ENCODE results near the gene SEC22A. TPM values are rescaled to one million over a fixed set of nuclear protein-coding genes. Genes with fewer than 3 reads are reported as not detected.

SEC22A gene
- total RNA-seq, 1 donor = 27.9 TPM

DNA sequence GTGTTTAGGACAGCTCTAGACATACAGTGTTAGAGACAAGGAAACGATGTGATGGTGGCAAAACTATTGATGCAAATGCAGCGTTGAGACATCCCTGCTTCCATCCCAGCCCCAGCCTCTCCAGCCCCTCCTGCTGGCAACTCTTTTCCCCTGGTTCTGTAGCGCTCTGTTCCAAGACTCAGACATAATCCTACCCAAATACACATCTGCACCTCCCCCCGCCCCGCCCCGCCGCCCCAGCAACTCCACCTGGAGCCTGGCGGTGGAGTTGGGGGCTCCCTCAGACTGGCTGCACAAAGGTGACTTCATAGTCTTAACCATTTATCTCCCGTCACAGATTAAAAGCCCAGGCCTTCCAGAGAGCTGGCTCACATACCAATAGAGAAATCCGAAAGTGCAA, 7.2 kb upstream of the SEC22A start:
- no peak overlapping the region for H3K4me2 ChIP-seq (ENCODE audit: insufficient read depth, low read length)
- H3K9me3 ChIP-seq (ENCODE audit: low read depth, low read length) = no peaks in the 10 kb centered on the region
- H3K79me2 ChIP-seq (ENCODE audit: insufficient read depth, low read length) = no peaks in the 10 kb centered on the region

GRCh38 chr3:123198372-123198771, 3.4 kb upstream of the SEC22A start:
- Histone ChIP-seq H3K4me2 (ENCODE audit: insufficient read depth, low read length) (no peak overlapping the region), H3K4me3 (ENCODE audit: insufficient read depth, low read length) (no peak overlapping the region), H3K4me1 (ENCODE audit: insufficient read depth, low read length) (peaks cover 12% of the 10 kb centered on the region), H4K20me1 (ENCODE audit: insufficient read depth, low read length) (no peaks in the 10 kb centered on the region), H3K27ac (ENCODE audit: low read depth, low read length) (no peak overlapping the region), H3K9me3 (ENCODE audit: low read depth, low read length) (no peaks in the 10 kb centered on the region), H3K79me2 (ENCODE audit: insufficient read depth, low read length) (peaks cover 16% of the 10 kb centered on the region), H3K36me3 (ENCODE audit: insufficient read depth, low read length) (no peaks in the 10 kb centered on the region), H3K27me3 (ENCODE audit: insufficient read depth, low read length) (no peaks in the 10 kb centered on the region), H2AFZ (ENCODE audit: low read length) (no peak overlapping the region)
- DNase-seq (ENCODE audit: insufficient read length, low spot score, missing footprints) = no peak
- TF ChIP-seq, protein P1, sequence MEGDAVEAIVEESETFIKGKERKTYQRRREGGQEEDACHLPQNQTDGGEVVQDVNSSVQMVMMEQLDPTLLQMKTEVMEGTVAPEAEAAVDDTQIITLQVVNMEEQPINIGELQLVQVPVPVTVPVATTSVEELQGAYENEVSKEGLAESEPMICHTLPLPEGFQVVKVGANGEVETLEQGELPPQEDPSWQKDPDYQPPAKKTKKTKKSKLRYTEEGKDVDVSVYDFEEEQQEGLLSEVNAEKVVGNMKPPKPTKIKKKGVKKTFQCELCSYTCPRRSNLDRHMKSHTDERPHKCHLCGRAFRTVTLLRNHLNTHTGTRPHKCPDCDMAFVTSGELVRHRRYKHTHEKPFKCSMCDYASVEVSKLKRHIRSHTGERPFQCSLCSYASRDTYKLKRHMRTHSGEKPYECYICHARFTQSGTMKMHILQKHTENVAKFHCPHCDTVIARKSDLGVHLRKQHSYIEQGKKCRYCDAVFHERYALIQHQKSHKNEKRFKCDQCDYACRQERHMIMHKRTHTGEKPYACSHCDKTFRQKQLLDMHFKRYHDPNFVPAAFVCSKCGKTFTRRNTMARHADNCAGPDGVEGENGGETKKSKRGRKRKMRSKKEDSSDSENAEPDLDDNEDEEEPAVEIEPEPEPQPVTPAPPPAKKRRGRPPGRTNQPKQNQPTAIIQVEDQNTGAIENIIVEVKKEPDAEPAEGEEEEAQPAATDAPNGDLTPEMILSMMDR (IDR thresholded peaks at IDR 0.05; ENCODE audit: extremely low read depth, low read depth, low read length) = no peak

More for the DNA sequence above, 7.2 kb upstream of the SEC22A start:
- Histone ChIP-seq H2AFZ (ENCODE audit: low read length) (no peak overlapping the region), H3K4me3 (ENCODE audit: insufficient read depth, low read length) (no peak overlapping the region), H3K27me3 (ENCODE audit: insufficient read depth, low read length) (no peaks in the 10 kb centered on the region), H3K27ac (ENCODE audit: low read depth, low read length) (no peak overlapping the region), H4K20me1 (ENCODE audit: insufficient read depth, low read length) (no peaks in the 10 kb centered on the region), H3K4me1 (ENCODE audit: insufficient read depth, low read length) (no peaks in the 10 kb centered on the region), H3K36me3 (ENCODE audit: insufficient read depth, low read length) (no peaks in the 10 kb centered on the region)
- TF ChIP-seq, protein P1 (IDR thresholded peaks at IDR 0.05; ENCODE audit: extremely low read depth, low read depth, low read length) = peak; percentile 47
- DNase-seq (ENCODE audit: insufficient read length, low spot score, missing footprints) = no peak

DNA sequence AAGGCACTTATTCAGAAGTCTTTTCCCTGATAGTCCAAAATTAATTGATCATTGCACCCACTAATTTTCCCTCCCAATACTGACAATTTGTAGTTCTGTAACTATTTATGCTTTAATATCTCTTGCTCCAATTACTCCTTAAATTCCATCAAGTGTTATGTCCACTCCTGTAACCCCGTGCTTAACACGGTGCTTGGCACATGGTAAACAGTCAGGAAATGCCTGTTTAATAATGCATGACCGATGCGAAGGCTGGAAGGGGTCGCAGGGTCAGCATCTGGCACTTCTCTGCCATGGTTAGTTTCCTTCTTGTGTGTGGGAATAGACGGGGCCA, 553 bp upstream of the SEC22A start:
- Histone ChIP-seq H3K79me2 (ENCODE audit: insufficient read depth, low read length) (peaks cover 43% of the 10 kb centered on the region), H3K4me3 (ENCODE audit: insufficient read depth, low read length) (peak overlapping the region; percentile 96), H3K36me3 (ENCODE audit: insufficient read depth, low read length) (no peaks in the 10 kb centered on the region), H2AFZ (ENCODE audit: low read length) (peak overlapping the region; percentile 96), H3K27me3 (ENCODE audit: insufficient read depth, low read length) (no peaks in the 10 kb centered on the region), H3K27ac (ENCODE audit: low read depth, low read length) (peak overlapping the region; percentile 63), H3K4me2 (ENCODE audit: insufficient read depth, low read length) (peak overlapping the region; percentile 99), H4K20me1 (ENCODE audit: insufficient read depth, low read length) (peaks cover 3% of the 10 kb centered on the region), H3K4me1 (ENCODE audit: insufficient read depth, low read length) (peaks cover 12% of the 10 kb centered on the region), H3K9me3 (ENCODE audit: low read depth, low read length) (no peaks in the 10 kb centered on the region)
- peak; percentile 27 for DNase-seq (ENCODE audit: insufficient read length, low spot score, missing footprints)
- TF ChIP-seq, protein P1 (IDR thresholded peaks at IDR 0.05; ENCODE audit: extremely low read depth, low read depth, low read length) = no peak

DNA sequence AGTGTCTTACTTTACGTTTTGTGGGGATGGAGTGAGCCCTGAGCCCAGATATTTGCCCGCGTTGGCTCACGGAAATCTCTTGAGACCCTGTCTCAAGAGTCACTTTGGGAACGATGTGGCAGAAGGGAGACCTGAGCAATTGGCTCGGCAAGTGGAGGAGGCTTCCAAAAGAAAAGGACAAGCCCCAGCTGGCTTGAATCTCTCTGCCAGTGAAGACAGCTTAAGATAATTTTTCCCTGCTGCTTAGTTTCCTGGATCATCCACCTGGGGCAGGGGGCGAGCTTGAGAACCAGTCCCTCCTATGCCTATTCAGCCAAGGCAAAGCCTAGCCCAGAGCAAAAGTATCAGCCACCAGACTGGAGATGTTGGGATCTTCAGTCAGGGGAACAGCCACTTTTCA, 708 bp downstream of the SEC22A start:
- Histone ChIP-seq H3K27ac (ENCODE audit: low read depth, low read length) (peak overlapping the region; percentile 86), H3K79me2 (ENCODE audit: insufficient read depth, low read length) (peaks cover 55% of the 10 kb centered on the region), H3K36me3 (ENCODE audit: insufficient read depth, low read length) (no peaks in the 10 kb centered on the region), H4K20me1 (ENCODE audit: insufficient read depth, low read length) (peaks cover 5% of the 10 kb centered on the region), H3K27me3 (ENCODE audit: insufficient read depth, low read length) (no peaks in the 10 kb centered on the region), H3K9me3 (ENCODE audit: low read depth, low read length) (no peaks in the 10 kb centered on the region), H2AFZ (ENCODE audit: low read length) (peak overlapping the region; percentile 96), H3K4me2 (ENCODE audit: insufficient read depth, low read length) (peak overlapping the region; percentile 99), H3K4me3 (ENCODE audit: insufficient read depth, low read length) (peak overlapping the region; percentile 96), H3K4me1 (ENCODE audit: insufficient read depth, low read length) (peaks cover 12% of the 10 kb centered on the region)
- DNase-seq (ENCODE audit: insufficient read length, low spot score, missing footprints) = peak; percentile 26
- TF ChIP-seq, protein P1 (IDR thresholded peaks at IDR 0.05; ENCODE audit: extremely low read depth, low read depth, low read length) = no peak
